Cardiac fibroblast (primary cell): ENCODE data around the gene STX2.

Source experiments
- DNase-seq, 2 donors: peaks; one replicate each; pipeline versions ENCODE4 v3.0.0 to v3.0.0-alpha.2; 2010; ENCODE audit warnings: low read depth in 2 of 2
- H3K4me3 ChIP-seq, 2 donors: replicated peaks in 1 of 2; 1 replicate in 1 of 2; 2 replicates in 1 of 2; pipeline ENCODE4 v1.5.1; 2011; ENCODE audit warnings: low read depth in 2 of 2, low read length in 2 of 2, mild to moderate bottlenecking in 2 of 2, moderate library complexity in 1 of 2
- TF ChIP-seq, protein P1 (sequence below): IDR thresholded peaks from one replicate; pipeline ENCODE4 v1.5.1; 2011; ENCODE audit warnings: low read depth, mild to moderate bottlenecking, low read length, inconsistent platforms

The STX2 gene

GRCh38 chr12:130825771-130826150 lies 13.3 kb downstream of the STX2 start:
- DNase-seq: peak in 1 of 2 donors; percentile 80
- H3K4me3 ChIP-seq: no peak overlapping the region
- TF ChIP-seq, protein P1, sequence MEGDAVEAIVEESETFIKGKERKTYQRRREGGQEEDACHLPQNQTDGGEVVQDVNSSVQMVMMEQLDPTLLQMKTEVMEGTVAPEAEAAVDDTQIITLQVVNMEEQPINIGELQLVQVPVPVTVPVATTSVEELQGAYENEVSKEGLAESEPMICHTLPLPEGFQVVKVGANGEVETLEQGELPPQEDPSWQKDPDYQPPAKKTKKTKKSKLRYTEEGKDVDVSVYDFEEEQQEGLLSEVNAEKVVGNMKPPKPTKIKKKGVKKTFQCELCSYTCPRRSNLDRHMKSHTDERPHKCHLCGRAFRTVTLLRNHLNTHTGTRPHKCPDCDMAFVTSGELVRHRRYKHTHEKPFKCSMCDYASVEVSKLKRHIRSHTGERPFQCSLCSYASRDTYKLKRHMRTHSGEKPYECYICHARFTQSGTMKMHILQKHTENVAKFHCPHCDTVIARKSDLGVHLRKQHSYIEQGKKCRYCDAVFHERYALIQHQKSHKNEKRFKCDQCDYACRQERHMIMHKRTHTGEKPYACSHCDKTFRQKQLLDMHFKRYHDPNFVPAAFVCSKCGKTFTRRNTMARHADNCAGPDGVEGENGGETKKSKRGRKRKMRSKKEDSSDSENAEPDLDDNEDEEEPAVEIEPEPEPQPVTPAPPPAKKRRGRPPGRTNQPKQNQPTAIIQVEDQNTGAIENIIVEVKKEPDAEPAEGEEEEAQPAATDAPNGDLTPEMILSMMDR: no peak

- DNase-seq: no peak
- no peak overlapping the region for H3K4me3 ChIP-seq
- TF ChIP-seq, protein P1: no peak
These were observed 19.4 kb downstream of the STX2 start for GRCh38 chr12:130819681-130820080.

- peak; percentile 38 to 41 for DNase-seq
- TF ChIP-seq, protein P1: peak; percentile 46
- peak overlapping the region; percentile 13 to 21 for H3K4me3 ChIP-seq
These were observed 20.1 kb downstream of the STX2 start for GRCh38 chr12:130818635-130819576.

GRCh38 chr12:130818272-130818634 lies 20.8 kb downstream of the STX2 start:
- TF ChIP-seq, protein P1: no peak
- H3K4me3 ChIP-seq: no peak overlapping the region
- DNase-seq: no peak

- H3K4me3 ChIP-seq: no peak overlapping the region
- DNase-seq: no peak
- TF ChIP-seq, protein P1: no peak
These were observed 21.2 kb downstream of the STX2 start for GRCh38 chr12:130817804-130818203.

- TF ChIP-seq, protein P1: no peak
- no peak overlapping the region for H3K4me3 ChIP-seq
These were observed 23.0 kb downstream of the STX2 start for GRCh38 chr12:130816097-130816496.

More at GRCh38 chr12:130816097-130816496, 23.0 kb downstream of the STX2 start:
- DNase-seq: no peak
